Dermis microvascular lymphatic vessel endothelial cell (primary cell): ENCODE data around the gene RNF41. TPM values are rescaled to one million over a fixed set of nuclear protein-coding genes. Genes with fewer than 3 reads are reported as not detected.

Source experiments
- DNase-seq, 2 donors: peaks; one replicate each; pipeline versions ENCODE4 v3.0.0 to v3.0.0-alpha.2; 2010; ENCODE audit warnings: low read depth in 2 of 2
- total RNA-seq: library from RNA; depleted of rRNA; stranded (reverse); fragments of >200 nt; gene quantifications from 2 replicates; pipeline ENCODE4 v1.2.1, GENCODE V29; 2014

The RNF41 gene
- total RNA-seq, 1 donor from 2014 or later = 61.4 TPM

- no peak for DNase-seq
These were observed 22.8 kb upstream of the RNF41 start for GRCh38 chr12:56244494-56244893.

- DNase-seq = no peak
These were observed 22.0 kb upstream of the RNF41 start for GRCh38 chr12:56243731-56244181.

- no peak for DNase-seq
These were observed 21.3 kb upstream of the RNF41 start for GRCh38 chr12:56242986-56243385.

DNA sequence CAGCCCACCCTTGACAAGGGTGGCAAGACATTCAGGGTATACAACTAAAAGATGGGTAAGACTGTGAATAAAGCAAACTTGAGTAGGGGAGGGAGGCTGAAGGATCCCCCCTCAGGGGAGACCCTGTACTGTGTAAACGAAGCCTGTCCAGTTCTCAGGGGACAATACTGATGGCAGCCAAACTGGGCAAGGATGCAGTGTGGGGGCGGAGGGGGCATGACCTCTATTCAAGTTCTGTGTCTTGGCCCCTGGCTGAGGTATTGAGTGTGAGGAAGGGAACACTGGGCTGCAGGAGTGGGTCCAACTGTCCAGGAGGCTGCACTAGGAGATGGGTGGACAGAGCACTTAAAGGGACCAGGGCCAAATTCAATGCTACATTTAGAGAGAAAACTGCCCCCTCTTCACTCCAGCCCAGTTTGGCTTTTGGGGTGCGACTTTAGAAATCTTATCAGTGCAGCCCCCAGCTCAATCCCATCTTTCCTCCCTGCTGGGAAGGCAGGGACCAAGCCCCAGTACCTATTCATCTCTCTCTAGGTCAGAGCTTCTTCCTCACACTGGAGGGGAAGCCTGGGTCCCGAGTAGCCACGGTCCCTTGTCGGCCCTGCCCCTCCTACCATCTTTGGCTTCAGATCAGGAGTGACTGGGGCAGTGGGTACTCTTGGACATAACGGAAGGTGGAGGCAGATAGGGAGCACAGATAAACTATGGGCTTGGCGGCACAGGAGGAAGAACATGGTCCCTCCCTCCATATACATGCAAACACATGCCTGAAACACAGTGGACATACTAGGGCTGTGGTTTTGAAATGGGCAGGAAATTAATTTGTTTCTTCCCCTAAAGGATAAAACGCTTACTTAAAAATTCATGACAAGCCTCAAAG is 19.9 kb upstream of the RNF41 start:
- no peak for DNase-seq

GRCh38 chr12:56237552-56237951 is 15.8 kb upstream of the RNF41 start:
- no peak for DNase-seq

GRCh38 chr12:56236985-56237384 is 15.3 kb upstream of the RNF41 start:
- no peak for DNase-seq

GRCh38 chr12:56236091-56236490 is 14.4 kb upstream of the RNF41 start:
- DNase-seq = no peak

DNA sequence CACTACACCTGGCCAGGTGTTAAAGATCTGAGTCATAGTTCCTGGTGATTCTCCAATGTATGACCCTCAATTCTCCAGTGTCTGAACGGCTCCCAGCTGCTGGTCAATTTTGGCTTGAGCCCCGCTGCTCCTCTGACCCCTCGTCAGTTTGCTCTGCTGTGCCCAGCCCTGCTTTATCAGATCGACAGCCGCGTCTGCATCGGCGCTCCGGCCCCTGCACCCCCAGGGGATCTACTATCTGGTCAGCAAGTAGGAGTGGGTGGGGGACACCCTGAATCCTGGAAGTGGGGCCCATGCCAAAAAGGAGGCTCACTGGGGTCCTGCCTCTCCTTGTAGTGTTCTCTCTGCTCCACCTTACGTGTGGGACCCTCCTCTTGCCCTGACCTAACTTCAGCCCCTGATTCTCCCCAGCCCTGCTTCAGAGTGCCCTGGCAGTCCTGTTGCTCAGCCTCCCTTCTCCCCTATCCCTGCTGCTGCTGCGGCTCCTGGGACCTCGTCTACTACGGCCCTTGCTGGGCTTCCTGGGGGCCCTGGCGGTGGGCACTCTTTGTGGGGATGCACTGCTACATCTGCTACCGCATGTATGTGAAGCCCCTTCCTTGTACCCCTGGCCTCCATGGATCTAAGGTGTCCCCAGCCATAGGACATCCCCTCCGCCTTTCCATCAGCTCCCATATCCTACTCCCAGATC is 13.2 kb upstream of the RNF41 start:
- no peak for DNase-seq

DNA sequence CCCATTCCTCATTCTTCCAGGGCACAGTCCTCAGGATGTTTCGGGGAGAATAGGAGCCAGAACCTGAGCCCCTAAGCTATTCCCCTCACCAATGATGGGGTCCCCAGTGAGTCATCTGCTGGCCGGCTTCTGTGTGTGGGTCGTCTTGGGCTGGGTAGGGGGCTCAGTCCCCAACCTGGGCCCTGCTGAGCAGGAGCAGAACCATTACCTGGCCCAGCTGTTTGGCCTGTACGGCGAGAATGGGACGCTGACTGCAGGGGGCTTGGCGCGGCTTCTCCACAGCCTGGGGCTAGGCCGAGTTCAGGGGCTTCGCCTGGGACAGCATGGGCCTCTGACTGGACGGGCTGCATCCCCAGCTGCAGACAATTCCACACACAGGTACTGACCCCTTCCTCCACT is 9.5 kb upstream of the RNF41 start:
- no peak for DNase-seq

- DNase-seq = no peak
These were observed 8.9 kb upstream of the RNF41 start for GRCh38 chr12:56230432-56231183.

- DNase-seq = no peak
These were observed 8.3 kb upstream of the RNF41 start, which contains the start of gene SLC39A5 for GRCh38 chr12:56229916-56230431. Gene SLC39A5 (plus strand): TSS chr12:56230051. CDS start chr12:56231275, 1,224 bp downstream.

DNA sequence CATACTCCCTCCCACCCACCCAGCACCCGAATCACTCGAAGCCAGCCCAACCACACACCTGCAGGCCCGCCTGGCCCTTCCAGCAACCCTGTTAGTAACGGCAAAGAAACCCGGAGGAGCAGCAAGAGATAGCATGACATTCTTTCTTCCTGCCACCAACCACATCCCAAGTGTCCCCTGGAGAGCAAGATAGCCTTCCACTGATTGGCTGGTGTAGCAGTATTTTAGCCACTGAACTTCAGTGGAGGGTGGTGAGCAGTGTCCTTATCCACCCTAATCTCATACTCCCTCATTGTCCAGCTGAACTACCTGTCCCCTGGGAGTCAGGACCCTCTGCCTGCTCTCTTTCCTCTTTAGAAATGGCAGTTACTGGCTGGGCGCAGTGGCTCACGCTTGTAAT is 7.4 kb upstream of the RNF41 start:
- no peak for DNase-seq

GRCh38 chr12:56224954-56225353 is 3.2 kb upstream of the RNF41 start:
- DNase-seq = no peak

- peak; percentile 79 to 97 for DNase-seq
These were observed 2.5 kb upstream of the RNF41 start, which contains the start of gene NABP2 for GRCh38 chr12:56224102-56224701. Gene NABP2 (plus strand): TSS chr12:56224342. CDS start chr12:56224857, 515 bp downstream.

- DNase-seq = no peak
These were observed 1.9 kb upstream of the RNF41 start for GRCh38 chr12:56223571-56224101.

GRCh38 chr12:56222531-56222895 is 791 bp upstream of the RNF41 start:
- no peak for DNase-seq

GRCh38 chr12:56221232-56221756 is 428 bp downstream of the RNF41 start:
- peak in 1 of 2 donors; percentile 45 for DNase-seq

- peak in 1 of 2 donors; percentile 29 for DNase-seq
These were observed 1.0 kb downstream of the RNF41 start for GRCh38 chr12:56220611-56221231.

DNA sequence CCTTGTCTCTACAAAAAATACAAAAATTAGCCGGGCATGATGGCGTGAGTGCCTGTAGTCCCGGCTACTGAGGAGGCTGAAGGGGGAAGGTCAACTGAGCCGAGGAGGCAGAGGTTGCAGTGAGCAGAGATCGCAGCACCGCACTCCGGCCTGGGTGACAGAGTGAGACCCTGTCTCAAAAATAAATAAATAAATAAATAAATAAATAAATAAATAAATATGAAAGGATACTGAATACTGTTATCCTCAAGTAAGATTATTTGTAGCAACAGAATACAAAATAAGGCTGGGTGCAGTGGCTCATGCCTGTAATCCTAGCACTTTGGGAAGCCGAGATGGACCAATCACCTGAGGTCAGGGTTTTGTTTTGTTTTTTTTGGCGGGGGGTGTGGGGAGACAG is 1.9 kb downstream of the RNF41 start:
- DNase-seq = no peak

- DNase-seq = no peak
These were observed 5.3 kb downstream of the RNF41 start for GRCh38 chr12:56216461-56216860.
